Lower leg skin (tissue), 3 donors: ENCODE measurements around the gene GPC5.

Experiments used
- POLR2A ChIP-seq, 2 donors: fragments of 450-650 bp; IDR thresholded peaks; one replicate each; pipeline ENCODE4 v1.6.1; 2016 to 2017; ENCODE audit warnings: antibody characterized with exemption in 2 of 2, mild to moderate bottlenecking in 1 of 2, moderate library complexity in 1 of 2
- TF ChIP-seq, protein P1 (sequence below), 3 donors: fragments of 450-650 bp; IDR thresholded peaks; one replicate each; pipeline ENCODE4 v1.5.1; 2016; ENCODE audit warnings: antibody characterized with exemption in 3 of 3, mild to moderate bottlenecking in 3 of 3, moderate library complexity in 2 of 3

DNA sequence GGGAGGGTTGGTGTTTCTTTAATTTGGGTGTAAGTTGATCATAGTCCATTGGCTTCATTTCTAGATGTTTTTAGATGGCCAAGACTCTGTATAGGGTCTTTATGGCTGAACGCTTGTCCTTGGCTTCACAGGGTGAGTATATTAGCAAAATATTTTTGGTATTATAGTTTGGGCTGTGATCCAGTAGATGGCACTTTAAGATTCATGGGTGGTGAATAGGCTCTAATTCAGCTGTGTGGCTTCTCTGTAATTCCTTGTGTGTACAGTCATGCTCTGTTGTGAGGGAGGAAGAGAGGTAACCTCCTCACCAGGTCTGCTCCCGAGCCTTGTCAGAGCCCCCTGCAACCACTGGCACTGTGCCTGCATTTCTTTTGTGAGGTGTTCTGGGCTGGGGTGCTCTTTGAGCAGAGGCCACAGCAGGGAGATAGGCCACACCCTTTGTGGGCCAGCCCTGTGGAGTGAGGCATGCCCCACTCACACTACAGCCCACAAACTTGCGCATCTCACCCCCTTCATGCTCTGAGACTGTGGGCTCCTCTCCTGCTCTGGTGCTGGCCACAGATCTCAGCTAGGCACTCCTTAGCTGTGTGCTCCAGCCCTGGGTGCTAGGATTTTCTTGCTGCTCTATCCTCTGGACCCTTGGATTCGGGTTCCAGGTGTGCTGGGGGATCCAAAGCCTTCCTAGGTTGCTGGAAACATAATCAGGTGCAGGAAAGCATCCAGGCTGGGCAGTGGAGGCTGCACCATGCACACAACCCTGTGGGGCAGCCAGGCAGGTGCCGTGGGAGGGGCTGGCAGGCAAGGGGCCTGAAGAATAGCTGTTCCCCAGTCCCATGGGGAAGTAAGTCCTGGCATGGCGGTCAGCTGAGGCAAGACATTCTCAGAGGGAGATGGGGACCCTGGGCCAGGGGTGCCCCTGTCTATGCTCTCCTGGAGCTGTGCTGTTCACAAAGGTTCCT is 193.9 kb downstream of the GPC5 start:
- no peak for TF ChIP-seq POLR2A (IDR thresholded peaks at IDR 0.05)
- TF ChIP-seq, protein P1, sequence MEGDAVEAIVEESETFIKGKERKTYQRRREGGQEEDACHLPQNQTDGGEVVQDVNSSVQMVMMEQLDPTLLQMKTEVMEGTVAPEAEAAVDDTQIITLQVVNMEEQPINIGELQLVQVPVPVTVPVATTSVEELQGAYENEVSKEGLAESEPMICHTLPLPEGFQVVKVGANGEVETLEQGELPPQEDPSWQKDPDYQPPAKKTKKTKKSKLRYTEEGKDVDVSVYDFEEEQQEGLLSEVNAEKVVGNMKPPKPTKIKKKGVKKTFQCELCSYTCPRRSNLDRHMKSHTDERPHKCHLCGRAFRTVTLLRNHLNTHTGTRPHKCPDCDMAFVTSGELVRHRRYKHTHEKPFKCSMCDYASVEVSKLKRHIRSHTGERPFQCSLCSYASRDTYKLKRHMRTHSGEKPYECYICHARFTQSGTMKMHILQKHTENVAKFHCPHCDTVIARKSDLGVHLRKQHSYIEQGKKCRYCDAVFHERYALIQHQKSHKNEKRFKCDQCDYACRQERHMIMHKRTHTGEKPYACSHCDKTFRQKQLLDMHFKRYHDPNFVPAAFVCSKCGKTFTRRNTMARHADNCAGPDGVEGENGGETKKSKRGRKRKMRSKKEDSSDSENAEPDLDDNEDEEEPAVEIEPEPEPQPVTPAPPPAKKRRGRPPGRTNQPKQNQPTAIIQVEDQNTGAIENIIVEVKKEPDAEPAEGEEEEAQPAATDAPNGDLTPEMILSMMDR (IDR thresholded peaks at IDR 0.05): no peak
